NCI-H2171 (cell line): ENCODE data around the gene RPP21.
"Not testable (repeated sequence)": the region's sequence is repeated elsewhere in the genome, so short reads cannot be mapped to it uniquely, and the experiment has no call there.

Experiments
- DNase-seq: peaks from one replicate; lab custom pipeline; 2025; lab: John Stamatoyannopoulos, UW

RPP21 gene

DNA sequence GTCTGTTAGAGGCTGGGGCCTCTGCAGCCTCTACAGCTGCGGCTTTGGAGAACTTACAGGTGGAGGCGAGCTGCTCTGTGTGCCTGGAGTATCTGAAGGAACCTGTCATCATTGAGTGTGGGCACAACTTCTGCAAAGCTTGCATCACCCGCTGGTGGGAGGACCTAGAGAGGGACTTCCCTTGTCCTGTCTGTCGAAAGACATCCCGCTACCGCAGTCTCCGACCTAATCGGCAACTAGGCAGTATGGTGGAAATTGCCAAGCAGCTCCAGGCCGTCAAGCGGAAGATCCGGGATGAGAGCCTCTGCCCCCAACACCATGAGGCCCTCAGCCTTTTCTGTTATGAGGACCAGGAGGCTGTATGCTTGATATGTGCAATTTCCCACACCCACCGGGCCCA, 15.6 kb upstream of the RPP21 start:
- DNase-seq: no peak

GRCh38 chr6:30331981-30332380, 13.0 kb upstream of the RPP21 start:
- no peak for DNase-seq

DNA sequence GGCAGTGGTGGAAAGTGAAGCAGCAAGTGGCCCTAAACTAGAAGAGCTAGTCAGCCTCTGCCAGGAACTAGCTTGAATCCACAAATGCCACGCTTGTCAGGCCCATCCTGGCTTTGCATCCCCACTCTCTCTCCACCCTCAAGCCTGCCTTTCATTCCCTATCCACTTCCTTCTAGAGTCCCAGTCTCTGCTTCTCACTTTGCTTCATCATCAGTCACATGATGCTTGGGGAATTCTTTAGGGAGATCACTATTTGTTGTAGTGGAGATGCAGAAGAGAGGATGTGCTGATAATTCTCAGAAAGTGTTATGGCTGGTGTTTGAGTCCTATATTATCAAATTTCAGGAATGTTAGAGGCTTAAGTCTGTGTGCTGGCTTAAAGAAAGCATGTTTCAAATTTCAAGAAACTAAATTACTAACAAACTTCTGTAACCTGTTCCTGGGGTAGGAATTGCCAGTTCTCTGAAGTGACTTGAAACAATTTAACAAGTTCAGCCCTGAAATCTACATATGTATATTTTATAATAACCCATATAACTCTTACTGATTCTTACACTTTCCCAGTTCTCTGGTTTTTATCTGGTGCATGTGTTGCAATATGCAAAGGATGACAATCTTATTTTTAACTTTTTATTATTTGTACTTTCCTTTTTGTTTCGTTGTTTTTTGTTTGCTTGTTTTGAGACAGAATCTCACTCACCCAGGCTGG, 10.7 kb upstream of the RPP21 start:
- DNase-seq: no peak

- DNase-seq: no peak
These were observed 4.3 kb upstream of the RPP21 start for GRCh38 chr6:30340589-30341054.

GRCh38 chr6:30341218-30341617, 3.7 kb upstream of the RPP21 start:
- DNase-seq: no peak

DNA sequence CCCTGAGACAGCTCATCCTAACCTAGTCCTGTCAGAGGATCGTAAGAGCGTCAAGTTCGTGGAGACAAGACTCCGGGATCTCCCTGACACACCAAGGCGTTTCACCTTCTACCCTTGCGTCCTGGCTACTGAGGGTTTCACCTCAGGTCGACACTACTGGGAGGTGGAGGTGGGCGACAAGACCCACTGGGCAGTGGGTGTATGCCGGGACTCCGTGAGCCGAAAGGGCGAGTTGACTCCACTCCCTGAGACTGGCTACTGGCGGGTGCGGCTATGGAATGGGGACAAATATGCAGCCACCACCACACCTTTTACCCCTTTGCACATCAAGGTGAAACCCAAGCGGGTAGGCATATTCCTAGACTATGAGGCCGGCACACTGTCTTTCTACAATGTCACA, 3.2 kb upstream of the RPP21 start:
- DNase-seq: no peak

DNA sequence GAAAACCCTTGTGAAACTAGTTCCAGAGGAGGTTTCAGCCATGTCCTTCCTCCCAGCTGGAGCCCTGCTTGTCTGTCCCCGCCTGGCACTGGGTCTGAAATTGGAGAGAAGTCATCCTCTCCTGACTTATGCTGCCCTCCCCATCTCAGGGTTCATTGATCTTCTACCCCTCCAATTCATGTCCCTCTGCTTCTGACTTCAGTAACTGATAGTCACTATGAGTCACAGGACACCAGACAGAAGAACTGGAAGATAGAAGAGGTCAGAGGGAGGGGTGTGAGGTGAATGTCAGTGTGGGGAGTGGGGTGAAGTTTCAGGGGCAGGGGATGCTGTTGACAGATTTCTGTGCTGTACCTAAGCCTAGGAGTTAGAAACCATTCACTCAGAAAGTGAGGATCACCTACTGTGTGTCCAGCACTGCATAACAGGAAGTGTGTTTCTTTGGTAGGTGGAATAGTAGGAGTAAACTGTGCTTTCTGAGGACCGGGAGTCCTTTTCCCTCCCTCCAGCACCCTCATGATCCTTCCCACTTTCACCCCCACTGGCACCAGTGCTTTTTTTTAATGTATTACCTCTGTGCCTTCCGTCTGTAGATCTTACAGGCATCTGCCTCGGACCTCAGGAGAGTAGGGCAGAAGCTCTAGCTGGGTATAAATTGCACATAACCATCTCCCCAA, 627 bp upstream of the RPP21 start:
- DNase-seq: no peak

GRCh38 chr6:30345852-30346251, 896 bp downstream of the RPP21 start:
- DNase-seq: no peak

DNA sequence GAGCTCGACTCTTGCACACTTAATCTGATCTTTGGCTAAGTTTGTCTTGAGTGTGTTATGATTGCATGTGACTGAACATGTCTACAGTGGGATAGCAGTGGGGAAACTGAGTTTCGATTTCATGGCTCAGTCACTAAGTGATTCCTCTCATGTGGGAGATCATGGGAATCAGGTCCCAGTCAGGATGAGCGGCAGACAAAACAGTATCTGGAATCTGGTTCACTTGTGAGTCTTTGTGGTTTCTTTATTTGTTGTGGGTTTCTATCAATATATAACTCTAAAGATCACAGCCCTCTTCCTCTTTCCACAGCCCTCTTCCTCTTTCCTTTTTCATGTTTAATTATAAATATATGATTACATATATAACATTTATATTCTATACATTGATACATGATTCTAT, 4.0 kb downstream of the RPP21 start:
- DNase-seq: no peak

- no peak for DNase-seq
These were observed 4.6 kb downstream of the RPP21 start for GRCh38 chr6:30349421-30350177.

- no peak for DNase-seq
These were observed 5.6 kb downstream of the RPP21 start for GRCh38 chr6:30350524-30350923.

- DNase-seq: no peak
These were observed 7.6 kb downstream of the RPP21 start for GRCh38 chr6:30352550-30352949.

DNA sequence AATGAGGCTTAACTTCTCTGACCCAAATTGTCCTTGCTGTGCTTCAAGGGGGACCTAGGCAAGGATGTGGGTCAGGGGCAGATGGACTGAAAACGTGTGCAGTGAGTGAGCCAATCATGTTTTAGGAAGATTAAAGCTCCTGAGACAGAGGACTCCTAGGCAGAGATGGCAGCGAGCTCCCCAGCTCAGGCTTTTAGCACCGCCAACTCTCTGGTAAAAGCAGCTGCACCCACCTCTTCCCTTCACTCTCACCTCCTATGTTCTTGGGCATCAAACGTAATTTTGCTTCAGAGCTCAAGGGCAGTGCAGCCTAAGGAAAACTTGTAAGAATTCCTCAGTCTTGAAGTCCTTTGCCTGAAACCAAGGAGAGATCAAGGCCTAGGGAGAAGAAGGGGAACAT, 10.3 kb downstream of the RPP21 start:
- DNase-seq: no peak

- DNase-seq: no peak
These were observed 11.6 kb downstream of the RPP21 start for GRCh38 chr6:30356536-30356935.

DNA sequence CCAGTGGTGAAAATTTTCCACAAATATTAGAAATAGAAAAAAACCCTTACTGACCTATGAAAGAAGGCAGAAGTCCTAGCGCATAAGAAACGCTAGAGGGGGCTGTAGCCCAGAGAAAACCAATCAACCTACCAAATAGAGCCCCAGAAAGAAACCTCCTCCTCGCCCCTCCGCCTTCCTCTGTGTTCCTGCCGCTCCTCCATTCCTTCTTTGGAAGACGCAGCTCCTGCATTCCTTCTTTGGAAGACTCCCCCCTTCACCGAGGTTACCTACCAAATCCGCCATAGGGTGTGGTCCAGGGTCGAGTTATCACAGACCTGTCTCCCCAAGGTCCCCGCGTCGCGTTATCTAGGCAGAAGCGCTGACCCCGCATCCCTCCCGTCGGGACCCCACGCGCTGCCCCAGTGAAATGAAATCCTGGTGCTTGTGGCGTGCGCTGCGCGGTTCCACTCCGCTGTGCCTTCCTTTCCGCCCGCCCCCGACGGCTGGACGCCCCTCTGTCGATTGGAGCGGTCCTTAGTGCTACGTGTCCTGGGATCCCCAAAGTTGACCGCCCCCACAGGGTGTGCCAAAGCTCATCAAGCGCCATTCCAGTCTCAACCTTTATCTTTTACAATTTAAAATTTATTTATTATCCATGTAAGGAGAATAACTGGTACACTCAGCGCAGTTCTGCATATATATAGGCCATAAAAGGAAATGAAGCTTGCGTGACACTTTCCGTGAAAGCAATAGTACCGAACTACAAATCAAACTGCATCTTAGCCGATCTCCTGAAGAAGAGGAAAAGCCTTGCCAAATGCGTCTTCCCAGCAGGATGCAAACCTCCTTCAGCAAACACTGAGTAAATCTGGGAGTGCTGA, 13.0 kb downstream of the RPP21 start:
- DNase-seq: peak; percentile 54

DNA sequence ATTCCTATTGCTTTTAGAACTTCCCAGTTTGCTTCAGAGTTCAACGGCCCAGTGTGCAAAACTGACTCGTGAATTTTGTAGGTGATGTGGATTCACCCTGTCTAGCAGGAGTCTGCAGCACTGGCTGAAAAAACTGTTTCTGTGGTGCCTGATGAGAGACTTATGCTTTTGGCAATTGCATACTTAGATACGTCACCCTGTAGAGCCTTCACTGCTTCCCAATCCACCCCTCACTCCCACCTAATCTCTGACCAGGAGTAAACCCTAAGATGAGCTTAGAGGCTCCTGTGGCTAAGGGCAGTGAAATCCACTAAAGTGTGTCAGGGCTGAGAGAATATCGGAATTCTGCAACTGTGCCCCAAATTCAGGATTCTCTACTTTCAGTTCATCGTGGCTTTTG, 14.3 kb downstream of the RPP21 start:
- no peak for DNase-seq

DNA sequence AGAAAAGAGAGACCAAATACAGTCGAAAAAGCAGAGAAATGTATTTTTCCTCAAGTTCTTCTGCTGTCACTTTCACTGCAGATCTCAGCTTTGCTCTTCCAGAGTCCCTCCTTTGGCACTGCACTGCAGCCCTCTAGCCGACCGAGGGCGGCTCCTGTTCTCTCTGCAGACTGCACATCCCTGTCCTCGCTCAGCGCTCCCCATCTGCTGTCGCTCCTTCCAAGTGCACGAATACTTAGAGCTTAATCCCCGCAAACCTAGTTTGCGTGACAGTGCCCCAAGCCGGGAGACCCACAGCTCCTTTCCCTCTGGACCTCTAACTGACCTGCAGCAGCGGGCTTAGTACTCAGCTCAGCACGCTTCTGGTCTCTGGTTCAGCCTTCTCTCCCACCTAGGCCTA, 15.2 kb downstream of the RPP21 start:
- DNase-seq: no peak

- DNase-seq: no peak
These were observed 16.7 kb downstream of the RPP21 start for GRCh38 chr6:30361661-30362060.

- DNase-seq: no peak
These were observed 18.5 kb downstream of the RPP21 start for GRCh38 chr6:30363459-30363858.

DNA sequence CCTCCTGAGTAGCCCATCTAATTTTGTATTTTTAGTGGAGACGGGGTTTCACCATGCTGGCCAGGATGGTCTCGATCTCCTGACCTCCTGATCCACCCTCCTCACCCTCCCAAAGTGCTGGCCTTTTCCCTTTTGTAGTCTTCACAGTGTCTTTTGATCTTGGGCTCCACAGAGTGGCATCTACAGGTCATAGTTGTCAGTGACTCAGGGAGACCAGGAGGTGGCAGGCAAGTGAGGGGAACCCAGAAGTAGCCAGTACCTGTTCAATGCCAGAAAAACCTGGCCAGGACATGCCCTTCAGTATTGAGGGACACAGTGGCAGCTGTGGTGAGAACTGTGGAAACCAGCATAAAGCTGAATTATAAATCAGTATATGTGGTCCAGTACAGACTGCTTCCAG, 19.6 kb downstream of the RPP21 start:
- no peak for DNase-seq

- not testable (repeated sequence) for DNase-seq
These were observed 24.3 kb downstream of the RPP21 start for GRCh38 chr6:30369280-30369679.

GRCh38 chr6:30378290-30378937, 33.5 kb downstream of the RPP21 start:
- no peak for DNase-seq
